ENCODE measurements around the gene GABRR3.

The GABRR3 gene

GRCh38 chr3:98022978-98023820 lies 11.9 kb downstream of the GABRR3 start:
- no peak overlapping the region for H3K4me3 ChIP-seq (ENCODE audit: low read length)
- TF ChIP-seq, protein P1, sequence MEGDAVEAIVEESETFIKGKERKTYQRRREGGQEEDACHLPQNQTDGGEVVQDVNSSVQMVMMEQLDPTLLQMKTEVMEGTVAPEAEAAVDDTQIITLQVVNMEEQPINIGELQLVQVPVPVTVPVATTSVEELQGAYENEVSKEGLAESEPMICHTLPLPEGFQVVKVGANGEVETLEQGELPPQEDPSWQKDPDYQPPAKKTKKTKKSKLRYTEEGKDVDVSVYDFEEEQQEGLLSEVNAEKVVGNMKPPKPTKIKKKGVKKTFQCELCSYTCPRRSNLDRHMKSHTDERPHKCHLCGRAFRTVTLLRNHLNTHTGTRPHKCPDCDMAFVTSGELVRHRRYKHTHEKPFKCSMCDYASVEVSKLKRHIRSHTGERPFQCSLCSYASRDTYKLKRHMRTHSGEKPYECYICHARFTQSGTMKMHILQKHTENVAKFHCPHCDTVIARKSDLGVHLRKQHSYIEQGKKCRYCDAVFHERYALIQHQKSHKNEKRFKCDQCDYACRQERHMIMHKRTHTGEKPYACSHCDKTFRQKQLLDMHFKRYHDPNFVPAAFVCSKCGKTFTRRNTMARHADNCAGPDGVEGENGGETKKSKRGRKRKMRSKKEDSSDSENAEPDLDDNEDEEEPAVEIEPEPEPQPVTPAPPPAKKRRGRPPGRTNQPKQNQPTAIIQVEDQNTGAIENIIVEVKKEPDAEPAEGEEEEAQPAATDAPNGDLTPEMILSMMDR (conservative IDR thresholded peaks at IDR 0.05; ENCODE audit: low read length), result peak; percentile 92
- DNase-seq (ENCODE audit: low read depth), result peak; percentile 63

GRCh38 chr3:98021830-98022560 lies 13.1 kb downstream of the GABRR3 start:
- no peak overlapping the region for H3K4me3 ChIP-seq (ENCODE audit: low read length)
- DNase-seq (ENCODE audit: low read depth), result peak; percentile 15
- TF ChIP-seq, protein P1 (conservative IDR thresholded peaks at IDR 0.05; ENCODE audit: low read length), result no peak

GRCh38 chr3:98020412-98020811 lies 14.7 kb downstream of the GABRR3 start:
- TF ChIP-seq, protein P1 (conservative IDR thresholded peaks at IDR 0.05; ENCODE audit: low read length), result no peak
- no peak for DNase-seq (ENCODE audit: low read depth)
- H3K4me3 ChIP-seq (ENCODE audit: low read length), result no peak overlapping the region

- no peak for DNase-seq (ENCODE audit: low read depth)
- TF ChIP-seq, protein P1 (conservative IDR thresholded peaks at IDR 0.05; ENCODE audit: low read length), result no peak
- H3K4me3 ChIP-seq (ENCODE audit: low read length), result no peak overlapping the region
Observed at GRCh38 chr3:98018301-98018700, 16.8 kb downstream of the GABRR3 start.

DNA sequence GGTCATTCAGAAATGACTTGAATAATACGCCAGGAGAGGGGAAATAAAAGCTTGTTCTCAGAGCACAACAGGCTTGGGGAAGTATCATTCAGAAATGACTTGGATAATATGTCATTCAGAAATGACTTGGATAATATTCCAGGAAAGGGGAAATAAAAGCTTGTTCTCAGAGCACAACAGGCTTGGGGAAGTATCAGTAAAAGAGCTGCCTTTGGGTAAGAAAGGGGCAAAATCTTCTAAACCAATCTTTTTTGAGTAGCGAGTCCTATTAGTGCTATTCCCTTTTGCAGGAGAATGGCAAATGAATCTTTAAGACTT lies 20.9 kb downstream of the GABRR3 start:
- H3K4me3 ChIP-seq (ENCODE audit: low read length), result no peak overlapping the region
- DNase-seq (ENCODE audit: low read depth), result no peak
- TF ChIP-seq, protein P1 (conservative IDR thresholded peaks at IDR 0.05; ENCODE audit: low read length), result no peak

GRCh38 chr3:98013411-98014267 lies 21.5 kb downstream of the GABRR3 start:
- DNase-seq (ENCODE audit: low read depth), result no peak
- H3K4me3 ChIP-seq (ENCODE audit: low read length), result no peak overlapping the region
- TF ChIP-seq, protein P1 (conservative IDR thresholded peaks at IDR 0.05; ENCODE audit: low read length), result no peak
